ENCODE results near the gene SYCP2.
"Not testable (repeated sequence)": the region's sequence is repeated elsewhere in the genome, so short reads cannot be mapped to it uniquely, and the experiment has no call there.

- TF ChIP-seq POLR2A, CTCF, EP300 (IDR thresholded peaks at IDR 0.05): not testable (repeated sequence)
Observed at GRCh38 chr20:59957568-59957967, 24.1 kb upstream of the SYCP2 start.

Data from ovary (tissue), 3 donors.